SH-SY5Y (cell line): ENCODE measurements around the gene GXYLT2.

Experiments
- GATA2 ChIP-seq: IDR thresholded peaks from 2 replicates; pipeline ENCODE4 v1.6.1; 2011; ENCODE audit warnings: mild to moderate bottlenecking, low read depth, low read length
- GATA3 ChIP-seq: IDR thresholded peaks from 2 replicates; pipeline ENCODE4 v1.6.1; 2011; ENCODE audit warnings: low read depth, mild to moderate bottlenecking, low read length, moderate library complexity

DNA sequence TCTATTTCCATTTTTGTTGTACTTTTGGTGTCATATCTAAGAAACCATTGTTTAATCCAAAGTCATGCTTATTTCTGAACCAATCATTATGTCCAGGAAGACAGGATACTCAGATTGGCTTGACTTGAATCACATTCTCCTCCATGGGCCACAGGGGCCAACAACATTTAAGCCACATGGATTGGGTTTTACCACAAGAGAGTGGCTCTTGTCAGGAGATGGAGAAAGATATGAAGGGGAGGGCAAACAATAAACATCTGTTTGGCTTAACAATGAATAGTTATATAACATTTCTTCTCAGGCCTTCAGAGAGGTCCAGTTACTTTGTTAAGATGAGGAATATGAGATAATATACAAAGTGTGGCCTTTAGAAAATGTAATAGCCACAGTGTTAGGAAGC lies 44.6 kb downstream of the GXYLT2 start:
- TF ChIP-seq GATA2 (no peak), GATA3 (no peak)
